Measurements from ENCODE around the gene PLD4. TPM values are rescaled to one million over a fixed set of nuclear protein-coding genes. Genes with fewer than 3 reads are reported as not detected.

PLD4 gene
- total and polyA plus RNA-seq, 2 experiments from 2014 or later = not detected

DNA sequence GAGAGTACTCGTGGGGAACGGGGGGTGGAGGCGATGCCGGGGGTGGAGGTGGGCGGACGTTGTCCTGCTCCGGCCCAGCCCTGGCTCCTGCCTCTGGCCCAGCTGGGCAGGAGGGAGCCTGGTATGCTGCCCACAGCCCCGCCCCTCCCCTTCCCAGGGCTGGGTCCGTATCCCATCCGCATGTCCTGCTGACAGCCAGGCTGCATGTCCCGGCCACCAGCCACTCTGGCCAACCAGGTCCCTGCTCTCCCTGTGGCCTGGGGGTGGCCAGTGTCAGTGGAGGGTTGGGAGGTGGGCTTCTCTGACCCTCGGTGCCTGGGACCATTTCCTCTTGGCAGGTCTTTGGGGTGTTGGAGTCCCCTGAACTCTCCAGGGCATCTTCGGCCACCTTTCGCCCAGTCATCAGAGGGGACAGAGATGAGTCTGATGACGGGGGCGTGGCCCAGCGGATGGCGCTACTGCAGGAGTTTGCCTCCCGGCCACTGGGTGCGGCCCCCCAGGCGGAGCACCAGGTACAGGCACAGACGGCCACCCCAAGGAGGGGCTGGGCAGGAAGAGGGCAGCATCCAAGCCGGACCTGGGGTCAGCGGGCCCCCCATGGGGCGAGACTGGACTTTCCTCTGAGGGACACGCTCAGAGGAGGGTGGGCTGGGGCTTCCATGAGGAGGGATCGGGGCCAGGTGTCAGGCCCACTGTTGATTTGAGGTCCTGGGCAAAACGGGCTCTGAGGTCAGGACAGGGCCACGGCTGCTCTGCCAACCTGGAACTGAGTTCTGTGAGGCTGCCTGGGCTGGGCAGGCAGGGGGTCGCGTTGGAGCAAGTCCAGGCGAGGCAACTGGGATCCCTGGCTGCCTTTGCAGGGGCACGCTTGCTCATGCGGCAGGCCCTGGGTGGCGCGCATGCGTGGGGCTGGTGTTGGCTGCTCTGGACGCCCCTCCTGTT is 39.4 kb upstream of the PLD4 start (continued):
- TF ChIP-seq REST (IDR thresholded peaks at IDR 0.05; ENCODE audit: unreplicated experiment) = no peak

- Mint-ChIP-seq H3K27ac (no peak overlapping the region), H3K9me3 (no peaks in the 10 kb centered on the region), H3K36me3 (ENCODE audit: low read depth) (no peaks in the 10 kb centered on the region), H3K4me3 (no peak overlapping the region), H3K27me3 (ENCODE audit: insufficient read depth, low read depth, poor library complexity) (no peaks in the 10 kb centered on the region), H3K4me1 (no peaks in the 10 kb centered on the region)
- Histone ChIP-seq H4K20me1 (replicated peaks; ENCODE audit: insufficient read depth) (no peaks in the 10 kb centered on the region), H3K27me3 (ENCODE audit: insufficient read depth) (no peaks in the 10 kb centered on the region), H3K4me1 (ENCODE audit: insufficient read depth) (no peaks in the 10 kb centered on the region), H3K9me2 (ENCODE audit: insufficient read depth) (no peaks in the 10 kb centered on the region), H3K4me2 (no peak overlapping the region), H3K36me3 (ENCODE audit: insufficient read depth) (no peaks in the 10 kb centered on the region), H3K27ac (ENCODE audit: low read depth) (no peak overlapping the region), H3K79me2 (replicated peaks; ENCODE audit: insufficient read depth) (no peaks in the 10 kb centered on the region), H2AFZ (no peak overlapping the region), H3F3A (replicated peaks; ENCODE audit: low read depth) (no peaks in the 10 kb centered on the region), H3K4me3 (no peak overlapping the region)
- ATAC-seq = no peak
- DNase-seq (ENCODE audit: low spot score) = no peak
- no peak for TF ChIP-seq STAT1 (IDR thresholded peaks at IDR 0.05; ENCODE audit: unreplicated experiment)
- no peak for TF ChIP-seq ZNF331 (CRISPR knock-in tag; IDR thresholded peaks at IDR 0.05; ENCODE audit: low read depth)
- TF ChIP-seq NANOG (IDR thresholded peaks at IDR 0.05; ENCODE audit: borderline replicate concordance) = no peak
- TF ChIP-seq JUNB (IDR thresholded peaks at IDR 0.05; ENCODE audit: unreplicated experiment) = no peak
- TF ChIP-seq EZH2phosphoT487 (IDR thresholded peaks at IDR 0.05; ENCODE audit: unreplicated experiment) = no peak
- TF ChIP-seq ZNF114 (CRISPR knock-in tag; IDR thresholded peaks at IDR 0.05) = no peak
- TF ChIP-seq, protein P1, sequence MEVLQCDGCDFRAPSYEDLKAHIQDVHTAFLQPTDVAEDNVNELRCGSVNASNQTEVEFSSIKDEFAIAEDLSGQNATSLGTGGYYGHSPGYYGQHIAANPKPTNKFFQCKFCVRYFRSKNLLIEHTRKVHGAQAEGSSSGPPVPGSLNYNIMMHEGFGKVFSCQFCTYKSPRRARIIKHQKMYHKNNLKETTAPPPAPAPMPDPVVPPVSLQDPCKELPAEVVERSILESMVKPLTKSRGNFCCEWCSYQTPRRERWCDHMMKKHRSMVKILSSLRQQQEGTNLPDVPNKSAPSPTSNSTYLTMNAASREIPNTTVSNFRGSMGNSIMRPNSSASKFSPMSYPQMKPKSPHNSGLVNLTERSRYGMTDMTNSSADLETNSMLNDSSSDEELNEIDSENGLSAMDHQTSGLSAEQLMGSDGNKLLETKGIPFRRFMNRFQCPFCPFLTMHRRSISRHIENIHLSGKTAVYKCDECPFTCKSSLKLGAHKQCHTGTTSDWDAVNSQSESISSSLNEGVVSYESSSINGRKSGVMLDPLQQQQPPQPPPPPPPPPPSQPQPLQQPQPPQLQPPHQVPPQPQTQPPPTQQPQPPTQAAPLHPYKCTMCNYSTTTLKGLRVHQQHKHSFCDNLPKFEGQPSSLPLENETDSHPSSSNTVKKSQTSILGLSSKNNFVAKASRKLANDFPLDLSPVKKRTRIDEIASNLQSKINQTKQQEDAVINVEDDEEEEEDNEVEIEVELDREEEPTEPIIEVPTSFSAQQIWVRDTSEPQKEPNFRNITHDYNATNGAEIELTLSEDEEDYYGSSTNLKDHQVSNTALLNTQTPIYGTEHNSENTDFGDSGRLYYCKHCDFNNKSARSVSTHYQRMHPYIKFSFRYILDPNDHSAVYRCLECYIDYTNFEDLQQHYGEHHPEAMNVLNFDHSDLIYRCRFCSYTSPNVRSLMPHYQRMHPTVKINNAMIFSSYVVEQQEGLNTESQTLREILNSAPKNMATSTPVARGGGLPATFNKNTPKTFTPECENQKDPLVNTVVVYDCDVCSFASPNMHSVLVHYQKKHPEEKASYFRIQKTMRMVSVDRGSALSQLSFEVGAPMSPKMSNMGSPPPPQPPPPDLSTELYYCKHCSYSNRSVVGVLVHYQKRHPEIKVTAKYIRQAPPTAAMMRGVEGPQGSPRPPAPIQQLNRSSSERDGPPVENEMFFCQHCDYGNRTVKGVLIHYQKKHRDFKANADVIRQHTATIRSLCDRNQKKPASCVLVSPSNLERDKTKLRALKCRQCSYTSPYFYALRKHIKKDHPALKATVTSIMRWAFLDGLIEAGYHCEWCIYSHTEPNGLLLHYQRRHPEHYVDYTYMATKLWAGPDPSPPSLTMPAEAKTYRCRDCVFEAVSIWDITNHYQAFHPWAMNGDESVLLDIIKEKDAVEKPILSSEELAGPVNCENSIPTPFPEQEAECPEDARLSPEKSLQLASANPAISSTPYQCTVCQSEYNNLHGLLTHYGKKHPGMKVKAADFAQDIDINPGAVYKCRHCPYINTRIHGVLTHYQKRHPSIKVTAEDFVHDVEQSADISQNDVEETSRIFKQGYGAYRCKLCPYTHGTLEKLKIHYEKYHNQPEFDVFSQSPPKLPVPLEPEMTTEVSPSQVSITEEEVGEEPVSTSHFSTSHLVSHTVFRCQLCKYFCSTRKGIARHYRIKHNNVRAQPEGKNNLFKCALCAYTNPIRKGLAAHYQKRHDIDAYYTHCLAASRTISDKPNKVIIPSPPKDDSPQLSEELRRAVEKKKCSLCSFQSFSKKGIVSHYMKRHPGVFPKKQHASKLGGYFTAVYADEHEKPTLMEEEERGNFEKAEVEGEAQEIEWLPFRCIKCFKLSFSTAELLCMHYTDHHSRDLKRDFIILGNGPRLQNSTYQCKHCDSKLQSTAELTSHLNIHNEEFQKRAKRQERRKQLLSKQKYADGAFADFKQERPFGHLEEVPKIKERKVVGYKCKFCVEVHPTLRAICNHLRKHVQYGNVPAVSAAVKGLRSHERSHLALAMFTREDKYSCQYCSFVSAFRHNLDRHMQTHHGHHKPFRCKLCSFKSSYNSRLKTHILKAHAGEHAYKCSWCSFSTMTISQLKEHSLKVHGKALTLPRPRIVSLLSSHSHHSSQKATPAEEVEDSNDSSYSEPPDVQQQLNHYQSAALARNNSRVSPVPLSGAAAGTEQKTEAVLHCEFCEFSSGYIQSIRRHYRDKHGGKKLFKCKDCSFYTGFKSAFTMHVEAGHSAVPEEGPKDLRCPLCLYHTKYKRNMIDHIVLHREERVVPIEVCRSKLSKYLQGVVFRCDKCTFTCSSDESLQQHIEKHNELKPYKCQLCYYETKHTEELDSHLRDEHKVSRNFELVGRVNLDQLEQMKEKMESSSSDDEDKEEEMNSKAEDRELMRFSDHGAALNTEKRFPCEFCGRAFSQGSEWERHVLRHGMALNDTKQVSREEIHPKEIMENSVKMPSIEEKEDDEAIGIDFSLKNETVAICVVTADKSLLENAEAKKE (CRISPR knock-in tag; IDR thresholded peaks at IDR 0.05) = no peak
- TF ChIP-seq POLR2AphosphoS5 (IDR thresholded peaks at IDR 0.05; ENCODE audit: low read depth) = no peak
- TF ChIP-seq CREB1 (CRISPR knock-in tag; IDR thresholded peaks at IDR 0.05; ENCODE audit: low read depth) = no peak
Measured at GRCh38 chr14:104885973-104886689, 38.5 kb upstream of the PLD4 start.
